Measurements from ENCODE around the gene TCTN1.
A peak's percentile ranks its signal among the peaks of the same experiment; 100 is the strongest.

Gene TCTN1

DNA sequence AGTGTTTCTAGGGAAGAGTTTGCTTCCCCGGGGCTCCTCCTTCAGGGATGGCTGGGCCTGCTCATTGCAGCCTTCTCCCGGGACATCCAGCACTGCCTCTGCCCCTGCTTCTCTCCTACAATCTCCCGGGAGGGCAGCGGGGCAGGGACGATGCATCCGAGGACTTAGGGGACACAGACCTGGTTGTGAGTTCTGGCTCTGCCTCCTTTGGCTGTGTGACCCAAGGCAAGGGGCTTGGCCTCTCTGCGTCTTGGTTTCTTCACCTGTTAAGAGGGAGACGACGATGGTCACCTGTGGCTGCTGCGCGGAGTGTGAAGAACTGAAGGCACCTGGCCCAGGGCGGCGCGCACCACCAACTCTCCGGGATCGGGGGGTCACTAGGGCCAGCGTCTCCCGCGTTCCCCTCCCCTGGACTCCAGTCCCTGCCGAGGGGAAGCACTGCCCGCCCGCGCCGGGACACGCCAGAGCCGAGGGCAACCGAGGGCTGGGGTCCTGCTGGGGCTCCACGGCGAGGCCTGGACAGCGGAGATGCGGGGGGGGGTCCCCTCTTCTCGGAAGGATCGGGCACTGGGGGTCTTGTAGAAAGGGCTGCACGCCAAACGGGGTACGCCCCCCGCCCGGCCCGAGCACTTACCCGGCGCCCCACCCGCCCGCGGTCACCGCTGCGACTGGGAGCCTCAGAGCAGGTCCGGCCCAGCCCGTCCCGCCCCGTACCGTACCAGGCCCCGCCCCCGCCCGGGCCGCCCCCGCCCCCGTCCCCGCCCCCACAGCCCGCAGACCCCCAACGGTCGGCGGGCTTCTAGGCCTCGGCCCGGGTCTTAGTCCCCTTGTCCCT is 74.7 kb downstream of the TCTN1 start, which contains the start of gene HVCN1:
Gene HVCN1 (minus strand): TSS at position 670 of the 835 bp plus-strand sequence. CDS start 5,870 bp downstream, outside the sequence.
- Histone ChIP-seq H3K4me3 (ENCODE audit: insufficient read depth, low read depth, low read length, poor library complexity, severe bottlenecking) (peak within 1 kb of the TSS; percentile 66), H3K4me1 (ENCODE audit: control insufficient read depth, insufficient read depth, low read length, poor library complexity, severe bottlenecking) (peaks cover 14% of the 10 kb centered on the region), H3K27me3 (replicated peaks; ENCODE audit: control insufficient read depth, insufficient read depth, low read length, poor library complexity, severe bottlenecking) (no peaks in the 10 kb centered on the region), H3K36me3 (ENCODE audit: control insufficient read depth, insufficient read depth, low read length) (no peaks in the 10 kb centered on the region), H3K9me3 (ENCODE audit: control insufficient read depth, low read length) (no peaks in the 10 kb centered on the region), H3K27ac (ENCODE audit: insufficient read depth, low read length, poor library complexity, severe bottlenecking) (peak within 1 kb of the TSS; percentile 53)
- DNase-seq, result peak in 2 of 3 donors; percentile 8 to 24

- Histone ChIP-seq H3K4me1 (ENCODE audit: control insufficient read depth, insufficient read depth, low read length, poor library complexity, severe bottlenecking) (peaks cover 14% of the 10 kb centered on the region), H3K27me3 (replicated peaks; ENCODE audit: control insufficient read depth, insufficient read depth, low read length, poor library complexity, severe bottlenecking) (no peaks in the 10 kb centered on the region), H3K9me3 (ENCODE audit: control insufficient read depth, low read length) (no peaks in the 10 kb centered on the region), H3K27ac (ENCODE audit: insufficient read depth, low read length, poor library complexity, severe bottlenecking) (peak overlapping the region; percentile 53), H3K36me3 (ENCODE audit: control insufficient read depth, insufficient read depth, low read length) (no peaks in the 10 kb centered on the region), H3K4me3 (ENCODE audit: insufficient read depth, low read depth, low read length, poor library complexity, severe bottlenecking) (peak overlapping the region; percentile 66)
- peak; percentile 9 to 31 (median 15) for DNase-seq
These were observed 75.6 kb downstream of the TCTN1 start for GRCh38 chr12:110689281-110690126.

DNA sequence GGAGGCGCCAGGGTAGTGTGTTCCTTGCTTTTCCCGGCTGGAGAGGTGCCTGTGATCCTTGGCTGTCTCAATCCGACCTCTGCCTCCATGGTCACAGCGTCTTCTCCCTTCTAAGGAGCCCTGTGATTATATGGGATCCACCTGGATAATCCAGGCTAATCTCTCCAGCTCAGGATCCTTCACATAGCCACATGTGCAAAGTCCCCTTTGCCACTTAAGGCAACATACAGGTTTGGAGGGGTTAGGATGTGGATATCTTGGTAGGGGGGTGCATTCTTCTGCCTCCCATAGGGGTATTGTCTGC is 76.2 kb downstream of the TCTN1 start:
- Histone ChIP-seq H3K36me3 (ENCODE audit: control insufficient read depth, insufficient read depth, low read length) (no peaks in the 10 kb centered on the region), H3K27ac (ENCODE audit: insufficient read depth, low read length, poor library complexity, severe bottlenecking) (no peak overlapping the region), H3K27me3 (replicated peaks; ENCODE audit: control insufficient read depth, insufficient read depth, low read length, poor library complexity, severe bottlenecking) (no peaks in the 10 kb centered on the region), H3K4me1 (ENCODE audit: control insufficient read depth, insufficient read depth, low read length, poor library complexity, severe bottlenecking) (peaks cover 14% of the 10 kb centered on the region), H3K4me3 (ENCODE audit: insufficient read depth, low read depth, low read length, poor library complexity, severe bottlenecking) (no peak overlapping the region), H3K9me3 (ENCODE audit: control insufficient read depth, low read length) (no peaks in the 10 kb centered on the region)
- no peak for DNase-seq

DNA sequence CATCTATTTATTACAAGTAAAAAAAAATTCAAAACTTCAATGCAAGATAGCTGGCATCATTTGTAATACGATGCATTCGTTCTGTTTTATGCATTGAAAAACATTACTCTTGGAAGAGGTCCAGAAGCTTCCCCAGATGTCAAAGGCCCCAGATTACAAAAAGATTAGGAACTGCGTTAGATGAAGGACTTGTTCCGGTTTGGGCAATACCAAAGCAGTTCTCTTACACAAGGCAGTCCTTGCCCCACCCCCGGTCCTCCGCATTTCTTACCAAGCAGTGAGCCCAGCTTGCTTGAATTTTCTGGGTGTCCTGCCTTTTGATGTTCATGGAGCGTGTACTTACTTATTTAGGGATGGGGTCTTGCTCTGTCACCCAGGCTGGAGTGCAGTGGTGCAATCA is 79.8 kb downstream of the TCTN1 start:
- H3K9me3 ChIP-seq (ENCODE audit: control insufficient read depth, low read length), result no peaks in the 10 kb centered on the region
- no peaks in the 10 kb centered on the region for H3K27me3 ChIP-seq (replicated peaks; ENCODE audit: control insufficient read depth, insufficient read depth, low read length, poor library complexity, severe bottlenecking)
- peaks cover 9% of the 10 kb centered on the region for H3K4me1 ChIP-seq (ENCODE audit: control insufficient read depth, insufficient read depth, low read length, poor library complexity, severe bottlenecking)
- no peak overlapping the region for H3K27ac ChIP-seq (ENCODE audit: insufficient read depth, low read length, poor library complexity, severe bottlenecking)
- no peak overlapping the region for H3K4me3 ChIP-seq (ENCODE audit: insufficient read depth, low read depth, low read length, poor library complexity, severe bottlenecking)
- no peaks in the 10 kb centered on the region for H3K36me3 ChIP-seq (ENCODE audit: control insufficient read depth, insufficient read depth, low read length)
- no peak for DNase-seq

GRCh38 chr12:110694330-110694901 is 80.5 kb downstream of the TCTN1 start:
- Histone ChIP-seq H3K4me3 (ENCODE audit: insufficient read depth, low read depth, low read length, poor library complexity, severe bottlenecking) (no peak overlapping the region), H3K9me3 (ENCODE audit: control insufficient read depth, low read length) (no peaks in the 10 kb centered on the region), H3K4me1 (ENCODE audit: control insufficient read depth, insufficient read depth, low read length, poor library complexity, severe bottlenecking) (peaks cover 8% of the 10 kb centered on the region), H3K27ac (ENCODE audit: insufficient read depth, low read length, poor library complexity, severe bottlenecking) (no peak overlapping the region), H3K36me3 (ENCODE audit: control insufficient read depth, insufficient read depth, low read length) (no peaks in the 10 kb centered on the region), H3K27me3 (replicated peaks; ENCODE audit: control insufficient read depth, insufficient read depth, low read length, poor library complexity, severe bottlenecking) (no peaks in the 10 kb centered on the region)
- DNase-seq, result no peak

- H3K4me1 ChIP-seq (ENCODE audit: control insufficient read depth, insufficient read depth, low read length, poor library complexity, severe bottlenecking), result no peaks in the 10 kb centered on the region
- DNase-seq, result no peak
- H3K9me3 ChIP-seq (ENCODE audit: control insufficient read depth, low read length), result no peaks in the 10 kb centered on the region
- H3K27me3 ChIP-seq (replicated peaks; ENCODE audit: control insufficient read depth, insufficient read depth, low read length, poor library complexity, severe bottlenecking), result no peaks in the 10 kb centered on the region
- no peaks in the 10 kb centered on the region for H3K36me3 ChIP-seq (ENCODE audit: control insufficient read depth, insufficient read depth, low read length)
- H3K27ac ChIP-seq (ENCODE audit: insufficient read depth, low read length, poor library complexity, severe bottlenecking), result no peak overlapping the region
- H3K4me3 ChIP-seq (ENCODE audit: insufficient read depth, low read depth, low read length, poor library complexity, severe bottlenecking), result no peak overlapping the region
These were observed 82.4 kb downstream of the TCTN1 start for GRCh38 chr12:110696283-110696682.

- Histone ChIP-seq H3K4me3 (ENCODE audit: insufficient read depth, low read depth, low read length, poor library complexity, severe bottlenecking) (no peak overlapping the region), H3K4me1 (ENCODE audit: control insufficient read depth, insufficient read depth, low read length, poor library complexity, severe bottlenecking) (no peaks in the 10 kb centered on the region), H3K27ac (ENCODE audit: insufficient read depth, low read length, poor library complexity, severe bottlenecking) (no peak overlapping the region), H3K27me3 (replicated peaks; ENCODE audit: control insufficient read depth, insufficient read depth, low read length, poor library complexity, severe bottlenecking) (no peaks in the 10 kb centered on the region), H3K9me3 (ENCODE audit: control insufficient read depth, low read length) (no peaks in the 10 kb centered on the region), H3K36me3 (ENCODE audit: control insufficient read depth, insufficient read depth, low read length) (no peaks in the 10 kb centered on the region)
- DNase-seq, result no peak
These were observed 83.3 kb downstream of the TCTN1 start for GRCh38 chr12:110697236-110697635.

DNA sequence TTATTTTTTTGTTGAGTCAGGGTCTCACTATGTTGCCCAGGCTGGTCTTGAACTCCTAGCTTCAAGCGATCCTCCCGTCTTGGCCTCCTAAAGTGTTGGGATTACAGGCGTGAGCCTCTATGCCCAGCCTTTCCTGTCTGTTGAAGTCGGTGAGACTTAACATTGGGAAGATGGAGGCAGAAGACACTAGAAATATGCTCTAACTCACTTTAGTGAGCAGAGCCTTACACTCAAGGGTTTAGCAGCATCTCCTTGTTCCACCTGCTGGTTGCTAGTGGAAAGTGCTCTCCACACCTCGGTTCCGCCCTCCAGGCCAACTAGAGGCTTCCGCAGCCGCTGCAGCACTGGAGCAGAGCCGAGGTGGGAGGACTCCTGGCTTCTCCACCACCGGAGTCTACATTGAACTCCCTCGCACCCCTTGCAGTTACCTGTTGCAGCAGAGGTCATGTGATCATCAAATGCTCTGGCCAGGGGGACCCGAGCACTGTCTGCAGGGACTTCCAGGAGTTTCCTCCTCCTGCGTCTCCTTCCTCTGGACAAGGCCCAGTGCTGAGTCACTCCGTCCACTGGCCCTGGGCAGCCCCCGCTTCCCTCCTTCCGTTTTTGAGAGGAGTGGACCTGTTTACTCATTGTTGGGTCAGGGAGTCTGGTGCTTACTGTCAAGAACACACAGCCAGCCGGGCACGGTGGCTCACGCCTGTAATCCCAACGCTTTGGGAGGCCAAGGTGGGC is 84.4 kb downstream of the TCTN1 start:
- no peak overlapping the region for H3K4me3 ChIP-seq (ENCODE audit: insufficient read depth, low read depth, low read length, poor library complexity, severe bottlenecking)
- H3K27ac ChIP-seq (ENCODE audit: insufficient read depth, low read length, poor library complexity, severe bottlenecking), result no peak overlapping the region
- H3K36me3 ChIP-seq (ENCODE audit: control insufficient read depth, insufficient read depth, low read length), result no peaks in the 10 kb centered on the region
- DNase-seq, result peak; percentile 43 to 56 (median 46)
- no peaks in the 10 kb centered on the region for H3K9me3 ChIP-seq (ENCODE audit: control insufficient read depth, low read length)
- no peaks in the 10 kb centered on the region for H3K27me3 ChIP-seq (replicated peaks; ENCODE audit: control insufficient read depth, insufficient read depth, low read length, poor library complexity, severe bottlenecking)
- no peaks in the 10 kb centered on the region for H3K4me1 ChIP-seq (ENCODE audit: control insufficient read depth, insufficient read depth, low read length, poor library complexity, severe bottlenecking)
